Islet precursor cell (in vitro differentiated cells): ENCODE data around the gene KLK8.
"Not testable (repeated sequence)": the region's sequence is repeated elsewhere in the genome, so short reads cannot be mapped to it uniquely, and the experiment has no call there.

Experiments used
- DNase-seq: peaks from one replicate; pipeline ENCODE4 v3.0.0-alpha.2; 2018

The KLK8 gene

DNA sequence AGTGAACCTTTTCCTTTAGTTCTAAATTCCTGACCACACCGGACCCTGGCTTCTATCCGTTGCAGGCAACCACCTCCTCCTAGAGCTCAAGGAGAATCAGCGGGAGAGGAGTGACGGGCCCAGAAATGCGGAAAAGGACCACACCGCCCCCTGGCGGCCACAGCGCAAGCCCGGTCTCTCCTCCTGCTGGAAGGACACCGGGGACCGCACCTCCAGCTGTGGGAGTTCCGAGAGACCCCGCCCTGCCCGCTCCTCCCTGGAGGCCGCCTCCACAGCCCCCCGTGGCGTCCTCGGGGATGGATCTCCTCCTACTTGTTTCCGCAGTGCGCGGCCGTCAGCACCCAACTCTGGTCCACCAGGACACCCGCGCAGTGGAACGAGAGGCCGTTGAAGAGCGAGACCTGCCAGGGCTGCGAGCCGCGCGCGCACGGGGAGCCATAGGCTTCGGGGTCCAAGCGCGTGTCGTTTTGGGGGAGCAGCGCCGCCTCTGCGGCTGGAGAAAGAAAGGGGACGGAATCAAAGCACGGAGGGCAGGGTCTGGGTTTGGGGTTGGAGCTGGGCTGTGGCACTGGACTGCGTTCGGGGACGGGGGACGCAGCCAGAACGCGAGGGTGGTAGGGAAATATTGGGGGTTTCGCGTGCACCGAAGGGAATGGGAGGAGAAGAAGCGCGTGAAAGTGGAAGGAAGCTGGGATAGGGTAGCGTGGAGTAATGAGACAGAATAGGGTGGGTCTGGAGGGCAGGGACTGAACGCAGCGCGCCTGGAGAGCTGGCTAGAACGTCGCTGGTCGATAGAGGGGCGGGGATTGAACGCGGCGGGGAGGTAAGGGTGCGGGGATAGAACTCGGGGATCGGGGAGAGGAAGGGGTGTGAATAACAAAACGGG lies 15.6 kb upstream of the KLK8 start:
- DNase-seq, result peak; percentile 90

- no peak for DNase-seq
Measured at GRCh38 chr19:51015691-51016267, 14.4 kb upstream of the KLK8 start.

DNA sequence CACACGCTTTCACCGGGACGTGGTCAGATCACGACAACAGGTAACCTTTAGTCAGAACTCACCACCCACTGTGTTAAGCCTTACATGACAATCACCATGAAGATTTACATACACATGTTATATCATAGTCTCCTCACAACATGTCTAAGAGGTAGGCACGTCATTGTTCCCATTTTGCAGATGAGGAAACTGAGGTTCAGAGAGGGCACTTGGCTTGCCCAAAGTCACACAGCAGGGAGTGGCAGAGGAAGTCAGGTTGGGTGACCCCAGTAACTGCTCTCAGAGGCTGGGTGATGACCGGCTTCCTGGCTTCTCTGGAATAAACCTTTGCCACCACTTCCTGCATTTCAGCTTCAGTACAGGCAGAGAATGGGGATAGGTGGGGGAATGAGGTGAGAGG lies 12.8 kb upstream of the KLK8 start:
- no peak for DNase-seq

GRCh38 chr19:51012661-51013190 lies 11.3 kb upstream of the KLK8 start:
- no peak for DNase-seq

- DNase-seq, result no peak
Measured at GRCh38 chr19:51010066-51010795, 8.8 kb upstream of the KLK8 start.

- no peak for DNase-seq
Measured at GRCh38 chr19:51009061-51009891, 7.9 kb upstream of the KLK8 start.

DNA sequence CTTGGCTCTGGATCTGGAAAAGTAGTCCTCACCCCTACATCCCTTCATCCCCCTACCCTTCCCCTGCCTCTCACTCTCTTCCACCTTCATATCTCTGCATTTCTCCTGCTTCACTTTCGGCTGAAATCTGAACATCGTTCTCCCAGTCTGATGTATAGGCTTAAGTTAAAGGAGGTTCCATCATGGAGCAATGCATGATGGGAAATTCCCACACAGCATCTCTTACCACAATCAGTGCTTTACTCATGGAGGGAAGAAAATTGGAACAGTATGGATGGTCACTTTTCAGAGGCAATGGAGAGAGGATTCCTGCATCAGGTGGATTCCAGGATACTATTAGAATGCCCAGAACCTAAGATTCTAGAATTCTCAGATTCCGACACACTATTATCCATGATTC lies 6.1 kb upstream of the KLK8 start:
- no peak for DNase-seq

DNA sequence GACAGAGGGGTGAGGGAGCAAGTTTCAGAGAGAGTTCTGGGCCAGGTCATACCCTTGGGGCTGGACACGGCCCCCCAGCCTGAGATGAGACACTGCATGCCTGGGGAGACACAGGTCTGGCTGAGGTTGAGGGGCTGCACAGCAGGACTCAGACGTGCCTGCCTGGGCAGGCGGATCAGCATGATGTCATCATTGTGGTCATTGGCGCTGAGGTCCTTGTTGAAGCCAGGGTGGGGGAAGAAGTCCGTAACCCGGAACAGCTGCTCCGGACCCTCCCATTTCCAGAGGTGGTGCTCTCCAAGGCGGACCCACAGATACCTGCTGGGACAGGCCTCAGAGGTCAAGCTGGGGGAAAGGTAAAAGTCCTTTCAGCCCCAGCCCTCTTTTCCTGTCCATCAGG lies 5.0 kb upstream of the KLK8 start:
- DNase-seq, result no peak

DNA sequence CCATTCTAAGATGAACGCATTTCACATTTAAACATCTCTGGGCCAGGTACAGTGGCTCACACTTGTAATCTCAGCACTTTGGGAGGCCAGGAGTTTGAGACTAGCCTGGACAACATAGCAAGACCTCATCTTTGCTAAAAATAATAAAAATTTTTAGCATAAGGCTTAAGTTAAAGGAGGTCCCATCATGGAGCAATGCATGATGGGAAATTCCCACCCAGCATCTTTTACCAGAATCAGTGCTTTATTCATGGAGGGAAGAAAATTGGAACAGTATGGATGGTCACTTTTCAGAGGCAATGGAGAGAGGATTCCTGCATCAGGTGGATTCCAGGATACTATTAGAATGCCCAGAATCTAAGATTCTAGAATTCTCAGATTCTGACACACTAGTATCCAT lies 3.8 kb upstream of the KLK8 start:
- DNase-seq, result no peak

- DNase-seq, result no peak
Measured at GRCh38 chr19:51003316-51003715, 1.9 kb upstream of the KLK8 start.

GRCh38 chr19:51002542-51003311 lies 1.3 kb upstream of the KLK8 start:
- peak; percentile 96 for DNase-seq

GRCh38 chr19:51002089-51002532 lies 707 bp upstream of the KLK8 start:
- peak; percentile 69 for DNase-seq

- DNase-seq, result peak; percentile 83
Measured at GRCh38 chr19:51000981-51001380, 423 bp downstream of the KLK8 start.

- DNase-seq, result no peak
Measured at GRCh38 chr19:51000426-51000825, 978 bp downstream of the KLK8 start.

GRCh38 chr19:50998686-50999085 lies 2.7 kb downstream of the KLK8 start:
- DNase-seq, result no peak

GRCh38 chr19:50998061-50998460 lies 3.3 kb downstream of the KLK8 start:
- no peak for DNase-seq

GRCh38 chr19:50994129-50994528 lies 7.3 kb downstream of the KLK8 start:
- no peak for DNase-seq

DNA sequence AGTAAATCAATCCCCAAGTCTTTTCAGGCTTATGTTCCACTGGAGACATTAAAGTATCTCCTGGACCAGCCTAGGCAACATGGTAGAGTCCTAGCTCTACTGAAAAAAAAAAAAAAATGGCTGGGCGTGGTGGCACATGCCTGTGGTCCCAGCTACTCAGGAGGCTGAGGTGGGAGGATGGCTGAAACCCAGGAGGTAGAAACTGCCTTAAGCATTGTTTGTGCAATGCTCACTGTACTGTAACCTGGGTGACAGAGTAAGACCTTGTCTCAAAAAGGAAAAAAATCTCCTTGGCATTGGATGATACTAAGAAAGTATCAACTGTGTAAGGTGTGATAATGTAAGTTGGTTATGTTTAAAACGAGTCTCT lies 8.8 kb downstream of the KLK8 start:
- DNase-seq, result no peak

GRCh38 chr19:50984416-50984815 lies 17.0 kb downstream of the KLK8 start:
- DNase-seq, result not testable (repeated sequence)

DNA sequence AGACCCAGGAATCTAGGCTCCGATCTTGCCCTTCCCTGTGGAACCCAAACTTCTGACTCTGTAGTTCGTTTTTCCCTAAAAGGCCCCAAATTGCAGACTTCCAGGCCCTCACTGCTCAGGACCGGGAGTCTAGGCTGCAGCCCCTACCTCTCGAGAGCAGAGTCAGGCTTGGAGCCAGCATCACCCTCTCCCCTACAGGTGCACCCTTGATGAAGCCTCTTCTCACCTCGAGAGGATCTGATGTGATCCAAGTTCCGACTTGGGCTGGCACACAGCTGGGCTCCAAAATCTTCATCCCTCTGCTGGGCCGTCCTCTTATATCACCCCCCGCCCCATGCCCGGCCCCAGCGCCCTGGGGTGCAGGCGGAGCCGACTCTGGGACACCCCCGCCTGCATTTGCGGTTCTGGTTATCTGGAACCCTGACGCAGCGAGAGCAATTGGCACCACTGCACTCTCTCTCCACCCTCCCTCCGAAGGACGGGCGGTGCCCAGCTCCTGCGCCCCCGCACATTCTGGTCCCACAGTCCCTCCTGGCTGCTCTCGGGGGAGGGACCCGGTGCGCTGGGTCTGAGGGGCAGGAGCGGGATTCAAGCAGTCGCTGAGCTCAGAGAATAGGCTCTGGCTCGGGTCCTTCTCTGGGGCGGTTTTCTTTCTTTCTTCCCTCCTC lies 17.6 kb downstream of the KLK8 start, which contains the start of gene KLK7:
TSS of gene KLK7 (minus strand) at position 293 of the 668 bp plus-strand sequence. CDS start 1,518 bp downstream, outside the sequence.
- no peak for DNase-seq

GRCh38 chr19:50982186-50982585 lies 19.2 kb downstream of the KLK8 start:
- no peak for DNase-seq
